GM18502 (cell line): ENCODE data around the gene PEF1.

Experiments used
- ATAC-seq: cut with Tn5 transposase; IDR thresholded peaks from one replicate; pipeline ENCODE4 v1.9.1; 2021; ENCODE audit warnings: mild to moderate bottlenecking; ENCODE audit not compliant: unreplicated experiment, poor library complexity

The PEF1 gene

DNA sequence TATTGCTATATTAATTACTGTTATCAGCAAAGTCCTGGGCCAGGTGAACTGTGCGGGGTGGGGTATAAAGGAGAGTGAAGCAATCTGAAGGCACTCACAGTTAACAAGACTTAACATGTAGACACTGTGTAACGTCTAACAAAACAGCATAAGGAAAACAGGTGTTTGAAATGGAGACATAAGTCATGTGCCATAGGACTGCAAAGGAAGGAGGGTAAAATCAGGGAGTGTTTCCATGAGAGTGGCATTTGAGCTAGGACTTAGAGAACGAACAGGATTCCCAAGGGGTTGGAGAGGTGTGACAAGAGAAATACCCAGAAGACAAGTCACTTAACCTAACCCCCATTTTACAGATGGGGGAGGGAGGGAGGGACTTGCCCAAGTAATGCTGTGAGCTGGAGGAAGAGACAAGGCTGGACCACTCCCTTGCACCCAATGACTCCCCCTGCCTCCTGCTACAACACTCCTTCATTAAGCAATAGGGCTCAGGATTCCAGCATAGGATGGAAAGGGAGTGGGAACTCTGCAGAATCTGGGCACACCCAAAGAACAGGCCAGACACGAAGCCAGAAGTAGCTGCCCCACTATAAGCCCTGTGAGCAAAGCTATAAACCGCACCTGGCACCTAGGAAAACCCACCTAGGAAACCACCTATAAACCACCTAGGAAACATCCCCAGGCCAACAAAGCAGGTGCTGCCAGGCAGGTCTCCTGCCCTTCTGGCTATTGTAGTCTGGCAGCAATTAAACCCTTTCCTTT is 6.6 kb downstream of the PEF1 start:
- no peak for ATAC-seq

DNA sequence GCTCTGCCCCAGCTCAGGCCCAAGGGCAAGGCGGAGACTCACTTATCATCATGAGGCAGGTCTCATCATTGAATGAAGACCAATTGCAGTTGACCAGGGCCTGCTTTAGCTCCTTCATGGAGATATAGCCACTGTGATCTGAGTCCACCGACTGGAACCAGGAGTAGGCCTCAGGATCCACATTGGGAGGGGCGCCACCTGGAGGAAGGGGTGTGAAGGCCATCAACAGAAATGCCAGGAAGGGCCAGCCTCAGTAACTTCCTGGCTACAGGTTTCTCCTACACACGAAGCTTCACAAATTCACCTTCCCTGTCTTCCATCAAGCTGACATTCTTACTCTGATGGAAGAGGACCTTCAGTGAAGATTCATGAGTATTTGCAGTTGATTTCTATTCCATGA is 11.6 kb downstream of the PEF1 start:
- no peak for ATAC-seq

DNA sequence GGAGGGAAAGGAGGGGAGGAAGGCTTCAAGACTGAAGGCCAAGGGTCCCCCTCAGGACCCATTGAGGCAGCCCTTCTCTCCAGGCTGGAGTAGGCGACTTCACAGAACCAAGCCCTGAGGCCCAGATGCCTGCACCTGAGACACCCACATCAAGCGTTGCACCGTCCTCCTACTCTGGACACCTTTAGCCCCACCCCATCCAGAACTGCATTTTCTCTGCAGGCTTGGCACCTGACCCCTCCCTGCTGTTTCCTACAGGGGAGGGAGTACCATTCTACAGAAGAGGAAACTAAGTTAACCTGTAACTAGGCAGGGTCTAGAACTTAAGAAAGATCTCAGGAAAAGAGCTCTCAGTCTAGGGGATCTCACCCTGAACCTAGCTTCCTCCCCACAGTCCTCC is 12.0 kb downstream of the PEF1 start:
- no peak for ATAC-seq

DNA sequence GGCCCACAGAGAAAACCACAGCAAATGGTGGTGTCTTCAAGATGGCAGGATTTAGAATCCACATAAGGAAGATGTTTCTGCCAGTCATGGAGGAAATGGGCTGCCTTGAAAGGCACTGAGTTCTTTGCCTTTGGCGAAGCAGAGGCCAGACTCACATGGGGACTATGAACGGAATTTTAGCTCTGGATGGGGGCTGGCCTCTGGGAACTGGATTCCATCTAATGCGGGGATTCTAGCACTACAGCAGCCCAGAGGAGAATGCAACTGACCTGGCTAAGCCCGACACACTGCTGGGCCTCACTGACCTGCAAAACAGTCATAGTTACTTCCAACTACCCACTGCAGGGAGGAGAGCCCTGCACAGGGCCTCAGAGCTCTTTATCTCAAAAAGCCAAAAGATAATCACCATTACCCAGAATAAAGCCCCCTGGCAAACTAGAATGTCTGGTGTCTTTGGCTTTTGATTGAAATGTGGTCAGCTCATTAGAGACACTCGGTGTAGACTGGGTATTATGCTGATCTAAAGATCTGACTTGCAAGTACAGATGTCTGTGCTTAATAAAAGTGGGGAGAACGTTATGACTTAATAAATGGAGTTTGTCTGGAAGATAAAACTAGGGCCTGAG is 15.6 kb downstream of the PEF1 start:
- ATAC-seq: no peak

DNA sequence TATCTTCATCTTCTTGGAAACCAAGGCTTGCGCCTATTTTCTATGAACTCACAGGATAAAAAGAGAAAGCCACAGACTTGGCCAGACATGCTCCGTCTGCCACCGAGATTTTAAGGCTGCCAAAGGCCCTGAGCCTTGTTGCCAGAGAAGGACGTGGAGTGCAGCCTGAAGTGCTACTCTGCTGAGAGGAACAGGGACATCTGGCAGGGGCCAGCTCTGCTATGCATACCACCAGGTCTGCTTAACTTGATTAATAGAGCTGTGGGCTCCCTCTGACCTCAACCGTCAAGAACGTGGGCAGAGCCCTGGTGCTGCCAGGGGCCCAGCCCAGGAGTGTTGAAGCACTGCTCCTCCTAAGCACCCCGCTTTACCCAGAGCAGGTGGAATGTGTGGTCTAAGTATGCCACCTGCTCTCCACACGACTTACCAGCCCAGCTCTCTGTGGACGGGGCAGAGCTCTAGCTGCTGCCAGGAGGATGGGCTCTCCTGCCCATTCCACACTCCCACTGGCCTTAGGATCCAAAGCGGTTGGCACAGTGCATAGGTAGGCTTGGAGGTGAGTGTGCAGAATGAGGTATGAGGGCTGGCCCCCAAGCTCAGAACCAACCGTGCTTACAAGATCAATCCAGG is 16.6 kb downstream of the PEF1 start:
- no peak for ATAC-seq

DNA sequence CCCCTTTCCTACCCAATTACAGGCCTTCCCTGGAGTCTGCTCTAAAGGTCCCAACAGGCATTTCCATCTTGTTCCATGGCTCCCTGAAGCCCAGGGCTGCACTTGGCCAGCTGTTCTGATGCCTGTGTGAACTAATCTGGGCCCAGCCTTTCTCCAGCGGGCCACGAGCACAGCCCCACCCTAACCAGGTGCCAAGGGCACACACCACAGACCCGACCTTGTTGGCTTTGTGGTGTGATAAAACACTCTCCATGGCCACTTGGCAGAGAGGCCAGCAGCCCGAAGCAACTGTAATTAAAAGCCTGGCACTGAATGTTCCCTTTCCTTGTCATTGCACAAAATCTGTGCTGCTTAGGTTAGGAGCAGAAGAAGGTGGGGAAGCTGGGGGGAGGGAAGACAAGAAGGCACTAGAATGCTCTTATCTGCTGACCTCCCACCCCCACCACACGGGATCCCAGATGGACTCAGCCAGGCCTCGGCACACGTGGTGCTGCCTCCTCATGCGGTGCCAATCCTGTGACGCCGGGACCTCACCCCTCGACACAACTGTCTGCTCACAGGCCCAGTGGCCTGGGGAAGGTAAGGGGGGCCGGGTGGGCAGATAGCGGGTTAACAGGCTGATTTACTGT is 17.3 kb downstream of the PEF1 start:
- ATAC-seq: no peak

DNA sequence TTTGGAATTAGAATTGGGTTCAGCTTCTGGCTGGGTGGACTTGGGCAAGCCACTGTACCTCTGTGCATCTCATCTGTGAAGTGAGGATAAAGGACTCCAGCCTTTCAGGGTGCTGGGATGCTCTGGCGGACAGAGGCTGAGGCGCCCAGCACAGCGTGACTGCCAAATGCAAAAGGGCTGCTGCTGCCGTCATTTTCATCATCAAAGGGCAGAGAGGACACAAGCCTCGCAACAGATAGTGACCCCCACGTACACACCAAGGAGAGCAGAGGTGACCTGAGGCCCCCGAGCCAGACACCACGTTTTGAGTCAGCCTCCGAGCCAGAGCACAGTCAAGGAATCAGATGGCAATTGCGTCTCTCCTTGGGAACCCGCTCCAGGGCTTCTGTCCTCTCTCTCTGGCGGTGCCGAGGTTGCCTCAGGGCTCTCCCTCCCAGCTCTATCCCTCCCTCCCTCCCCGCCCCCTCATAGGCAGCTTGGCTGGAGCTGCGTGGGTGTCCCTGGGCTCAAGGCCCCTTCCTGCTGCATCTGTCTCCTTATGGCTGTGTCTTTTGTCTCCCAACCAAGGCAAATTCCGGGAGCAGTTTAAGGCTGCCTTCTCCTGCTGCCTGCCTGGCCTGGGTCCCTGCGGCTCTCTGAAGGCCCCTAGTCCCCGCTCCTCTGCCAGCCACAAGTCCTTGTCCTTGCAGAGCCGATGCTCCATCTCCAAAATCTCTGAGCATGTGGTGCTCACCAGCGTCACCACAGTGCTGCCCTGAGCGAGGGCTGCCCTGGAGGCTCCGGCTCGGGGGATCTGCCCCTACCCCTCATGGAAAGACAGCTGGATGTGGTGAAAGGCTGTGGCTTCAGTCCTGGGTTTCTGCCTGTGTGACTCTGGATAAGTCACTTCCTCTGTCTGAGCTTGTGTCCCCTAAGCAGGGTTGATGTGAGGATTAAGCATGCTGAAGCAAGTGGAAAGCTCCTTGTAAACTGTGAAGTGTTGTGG is 18.2 kb downstream of the PEF1 start:
- no peak for ATAC-seq

DNA sequence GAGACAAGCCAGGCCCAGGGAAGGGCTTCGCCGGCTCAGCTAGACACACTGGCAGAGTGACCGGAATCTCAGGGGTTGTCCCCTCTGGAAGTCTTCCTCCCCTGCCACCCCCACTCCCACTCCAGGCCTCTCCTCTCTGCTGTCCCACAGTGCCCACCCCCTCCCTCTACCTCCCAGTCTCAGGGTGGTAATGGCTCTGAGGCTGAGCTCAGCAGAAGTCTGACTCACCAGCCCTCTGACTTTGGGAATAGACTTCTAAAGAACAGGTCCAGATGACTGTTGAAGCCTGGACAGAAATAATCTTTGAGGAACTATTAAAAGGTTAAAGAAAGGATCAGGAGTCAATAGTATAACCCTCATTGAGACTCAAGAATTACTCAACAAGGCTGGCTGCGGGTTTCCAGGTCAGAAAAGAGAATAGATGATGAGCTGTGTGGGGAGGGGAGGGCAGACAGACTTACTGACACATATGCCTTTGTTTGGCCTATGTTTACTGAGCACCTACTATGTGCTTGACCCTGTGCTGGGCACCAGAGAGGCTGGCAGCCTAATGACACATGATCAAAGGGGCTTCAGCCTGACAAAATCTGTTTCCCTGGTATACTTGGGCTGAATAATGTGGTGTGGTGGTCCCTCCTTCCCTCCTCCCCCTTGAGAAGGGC is 19.0 kb downstream of the PEF1 start:
- ATAC-seq: no peak

DNA sequence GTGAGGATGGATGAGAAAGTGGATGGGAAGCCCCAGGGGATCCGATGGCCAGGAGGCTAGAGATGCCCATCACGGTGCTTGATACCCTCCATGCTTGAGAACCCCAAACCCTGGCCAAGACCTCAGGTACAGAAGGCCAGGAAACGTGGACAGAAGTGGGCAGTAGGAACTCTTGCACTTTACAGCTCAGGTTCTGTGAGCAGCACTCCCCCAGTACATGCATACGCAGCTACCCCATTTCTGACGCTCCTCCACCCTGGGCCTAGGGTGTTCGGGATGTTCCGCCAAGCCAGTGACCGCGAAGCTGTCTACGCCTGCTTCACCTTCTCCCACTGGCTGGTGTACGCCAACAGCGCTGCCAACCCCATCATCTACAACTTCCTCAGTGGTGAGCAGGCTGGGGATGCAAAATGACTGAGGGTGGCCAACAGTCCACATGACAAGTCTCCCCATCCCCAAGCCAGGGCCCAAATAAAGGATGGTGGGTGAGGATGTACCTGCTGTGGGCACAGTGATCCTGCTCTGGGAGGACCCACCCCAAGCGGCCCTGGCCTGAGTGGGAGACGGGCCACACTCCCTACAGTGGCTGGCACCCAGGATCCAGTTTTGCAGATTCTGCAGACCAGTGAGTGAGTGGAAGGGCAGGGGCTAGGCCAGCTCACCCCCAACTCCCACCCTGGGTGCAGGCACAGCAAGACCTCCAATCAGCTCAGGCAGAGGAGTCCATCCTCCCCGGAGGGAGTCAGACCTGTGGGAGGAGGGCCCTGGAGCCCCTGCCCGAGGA is 19.8 kb downstream of the PEF1 start:
- no peak for ATAC-seq

DNA sequence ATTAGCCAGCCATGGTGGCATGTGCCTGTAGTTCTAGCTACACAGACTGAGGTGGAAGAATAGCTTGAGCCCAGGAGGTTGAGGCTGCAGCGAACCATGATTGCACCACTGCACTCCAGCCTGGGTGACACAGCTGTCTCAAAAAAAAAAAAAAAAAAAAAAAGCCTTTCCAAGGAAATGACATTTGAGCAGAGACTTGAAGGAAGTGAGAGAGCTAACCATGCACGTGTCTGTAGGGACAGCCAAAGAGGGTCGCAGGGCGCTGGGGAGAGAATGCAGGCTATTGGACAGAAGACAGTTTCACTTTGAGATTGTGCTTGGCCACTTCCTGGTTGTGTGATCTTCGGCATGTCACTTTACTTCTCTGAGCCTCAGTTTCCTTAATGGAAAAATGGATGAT is 20.4 kb downstream of the PEF1 start:
- no peak for ATAC-seq

DNA sequence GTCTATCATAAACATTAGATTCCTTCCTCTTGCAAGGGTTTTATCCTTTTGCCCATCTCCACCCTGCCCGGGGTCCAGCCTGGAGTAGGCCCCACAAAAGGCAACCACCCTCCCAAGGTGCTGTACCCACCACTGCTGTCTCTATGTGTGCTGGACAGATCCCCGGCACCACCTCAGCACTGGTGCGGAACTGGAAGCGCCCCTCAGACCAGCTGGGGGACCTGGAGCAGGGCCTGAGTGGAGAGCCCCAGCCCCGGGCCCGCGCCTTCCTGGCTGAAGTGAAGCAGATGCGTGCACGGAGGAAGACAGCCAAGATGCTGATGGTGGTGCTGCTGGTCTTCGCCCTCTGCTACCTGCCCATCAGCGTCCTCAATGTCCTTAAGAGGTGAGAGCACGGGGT is 21.3 kb downstream of the PEF1 start:
- ATAC-seq: no peak

DNA sequence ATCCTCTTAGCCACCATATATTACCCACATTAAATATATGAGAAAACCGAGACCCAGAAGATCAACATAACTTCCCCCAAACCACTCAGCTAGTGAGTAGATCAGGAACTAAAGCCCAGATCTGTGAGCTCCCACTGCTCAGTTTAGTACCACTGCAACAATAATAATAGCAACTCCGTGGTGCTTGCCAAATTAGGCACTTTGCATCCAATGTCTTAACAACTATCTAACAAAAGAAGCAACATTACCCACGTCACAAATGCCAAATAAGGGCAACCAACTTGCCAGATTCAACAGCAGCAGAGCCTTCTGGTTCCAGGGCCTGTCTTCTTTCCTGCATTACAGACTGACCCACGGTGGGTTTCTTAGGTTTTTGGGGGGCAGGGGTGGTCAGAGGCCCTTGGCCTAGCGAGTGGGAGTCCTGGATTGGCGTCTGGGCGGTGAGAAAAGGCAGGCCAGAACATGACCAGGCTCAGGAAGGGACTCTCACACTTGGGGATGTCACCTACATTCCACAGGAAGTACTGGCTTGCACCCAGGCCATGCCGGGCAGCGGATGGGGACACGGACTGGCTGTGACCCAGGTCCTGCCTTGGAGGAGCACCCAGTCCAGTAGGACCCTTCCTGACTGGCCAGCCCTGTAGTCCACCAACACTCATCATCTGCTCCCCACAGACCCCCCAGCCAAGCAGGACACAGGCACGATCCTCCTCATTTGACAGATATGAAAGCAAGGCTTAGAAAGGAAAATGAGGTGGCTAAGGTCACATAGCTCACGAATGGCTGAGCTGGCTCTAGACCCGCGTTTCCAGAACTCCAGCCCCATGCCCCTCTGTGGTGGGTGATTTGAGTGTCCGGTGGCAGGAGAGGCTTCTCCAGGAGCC is 22.6 kb downstream of the PEF1 start:
- ATAC-seq: no peak

DNA sequence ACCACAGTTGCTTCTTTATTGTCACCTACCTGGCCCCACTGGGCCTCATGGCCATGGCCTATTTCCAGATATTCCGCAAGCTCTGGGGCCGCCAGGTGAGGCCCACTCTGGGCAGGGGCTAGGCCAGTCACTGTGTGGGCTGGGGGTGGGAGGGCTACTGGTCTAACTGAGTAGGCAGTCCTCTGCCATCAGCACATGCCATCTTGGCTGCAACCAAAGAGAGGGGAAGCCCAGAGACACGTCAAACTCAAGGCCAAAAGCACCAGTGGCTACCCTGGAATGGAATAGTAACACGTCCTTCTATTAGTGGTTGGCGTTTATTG is 23.2 kb downstream of the PEF1 start:
- no peak for ATAC-seq

DNA sequence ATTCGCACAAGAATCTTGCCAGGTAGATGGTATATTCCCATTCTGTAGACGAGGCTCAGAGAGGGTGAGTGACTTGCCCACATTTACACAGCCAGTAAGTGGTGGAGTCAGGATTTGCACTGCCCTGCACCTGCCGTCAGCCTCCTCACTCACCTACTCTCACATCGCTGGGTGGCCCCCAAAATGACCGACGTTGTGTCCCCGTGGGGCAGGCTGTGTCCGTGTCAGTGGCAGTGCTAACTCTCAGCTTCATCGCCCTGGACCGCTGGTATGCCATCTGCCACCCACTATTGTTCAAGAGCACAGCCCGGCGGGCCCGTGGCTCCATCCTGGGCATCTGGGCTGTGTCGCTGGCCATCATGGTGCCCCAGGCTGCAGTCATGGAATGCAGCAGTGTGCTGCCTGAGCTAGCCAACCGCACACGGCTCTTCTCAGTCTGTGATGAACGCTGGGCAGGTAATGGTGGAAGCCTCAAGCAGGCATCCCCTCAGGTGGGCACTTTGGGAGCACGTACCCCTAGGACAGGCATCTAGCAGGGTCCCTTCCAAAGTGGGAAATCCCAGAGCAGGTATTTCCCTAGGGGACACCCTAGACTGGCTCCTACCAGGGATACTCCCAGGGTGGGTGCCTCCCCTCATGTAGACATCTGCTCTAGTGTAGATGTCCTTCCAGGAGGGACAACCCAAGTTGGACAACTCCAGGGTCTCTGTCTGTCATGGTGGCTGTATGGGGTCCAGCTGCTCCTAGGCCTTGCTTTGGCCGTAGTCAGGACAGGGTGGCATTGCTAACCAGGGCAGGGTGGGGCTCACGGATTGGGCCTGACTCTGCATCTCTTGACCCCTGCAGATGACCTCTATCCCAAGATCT is 23.8 kb downstream of the PEF1 start:
- no peak for ATAC-seq

DNA sequence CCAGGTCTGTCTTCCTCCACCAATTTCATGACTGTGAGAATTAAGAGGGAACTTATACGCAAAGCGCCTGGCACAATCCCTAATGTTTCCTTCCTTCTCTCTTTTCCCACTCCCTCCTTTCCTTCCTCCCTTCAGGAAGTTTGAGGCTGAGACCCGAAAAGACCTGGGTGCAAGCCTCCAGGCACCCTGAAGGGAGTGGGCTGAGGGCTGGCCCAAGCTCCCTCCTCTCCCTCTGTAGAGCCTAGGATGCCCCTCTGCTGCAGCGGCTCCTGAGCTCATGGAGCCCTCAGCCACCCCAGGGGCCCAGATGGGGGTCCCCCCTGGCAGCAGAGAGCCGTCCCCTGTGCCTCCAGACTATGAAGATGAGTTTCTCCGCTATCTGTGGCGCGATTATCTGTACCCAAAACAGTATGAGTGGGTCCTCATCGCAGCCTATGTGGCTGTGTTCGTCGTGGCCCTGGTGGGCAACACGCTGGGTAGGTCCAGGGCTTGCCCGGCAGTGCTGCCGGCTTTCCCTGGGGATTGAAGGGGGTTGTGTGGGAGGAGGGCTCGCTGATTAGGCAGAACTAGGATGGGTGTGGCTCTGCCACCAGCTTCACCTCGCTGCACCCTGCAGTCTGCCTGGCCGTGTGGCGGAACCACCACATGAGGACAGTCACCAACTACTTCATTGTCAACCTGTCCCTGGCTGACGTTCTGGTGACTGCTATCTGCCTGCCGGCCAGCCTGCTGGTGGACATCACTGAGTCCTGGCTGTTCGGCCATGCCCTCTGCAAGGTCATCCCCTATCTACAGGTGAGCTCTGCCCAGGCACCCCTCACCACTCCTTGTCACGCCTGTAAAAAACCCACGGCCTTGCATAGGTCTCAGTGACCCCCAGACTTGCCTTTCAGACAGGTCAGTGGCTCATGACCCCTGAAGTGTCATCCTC is 25.5 kb downstream of the PEF1 start:
- no peak for ATAC-seq
